DND-41 (cell line): ENCODE results near the gene ZBTB7B.

Source experiments
- ATAC-seq: fragments of 200-7000 bp; cut with Tn5 transposase; 3 replicates; pipeline ENCODE4 v1.9.1; 2021; ENCODE audit warnings: low read depth; ENCODE audit not compliant: insufficient read depth
- DNase-seq: peaks from one replicate; pipeline ENCODE4 v3.0.0-alpha.2; 2020
- H2AFZ ChIP-seq: 2 replicates; pipeline ENCODE4 v1.6.0; 2012; ENCODE audit warnings: low read depth, low read length
- H3K27ac ChIP-seq: 2 replicates; pipeline ENCODE4 v1.5.1; 2012; ENCODE audit warnings: low read length, inconsistent platforms
- H3K27me3 ChIP-seq: fragments of 200-600 bp; sonication (generic); 2 replicates; pipeline ENCODE4 v1.6.0; 2012; ENCODE audit warnings: low read length, mild to moderate bottlenecking, inconsistent platforms; ENCODE audit not compliant: insufficient read depth, poor library complexity
- H3K36me3 ChIP-seq: 2 replicates; pipeline ENCODE4 v1.5.1; 2012; ENCODE audit warnings: low read length, inconsistent platforms; ENCODE audit not compliant: insufficient read depth
- H3K4me1 ChIP-seq: 2 replicates; pipeline ENCODE4 v1.5.1; 2012; ENCODE audit warnings: mild to moderate bottlenecking, low read length; ENCODE audit not compliant: insufficient read depth
- H3K4me2 ChIP-seq: 2 replicates; pipeline ENCODE4 v1.6.0; 2012; ENCODE audit warnings: mild to moderate bottlenecking, moderate library complexity, low read length, inconsistent platforms; ENCODE audit not compliant: insufficient read depth
- H3K4me3 ChIP-seq, 2 experiments: fragments of 200-600 bp in 1 of 2; shearing (Covaris generic) in 1 of 2; 2 replicates each; pipeline ENCODE4 v1.5.1; 2012 to 2016; ENCODE audit warnings: inconsistent platforms in 2 of 2, low read length in 2 of 2, mild to moderate bottlenecking in 2 of 2, low read depth in 1 of 2, moderate library complexity in 1 of 2
- H3K79me2 ChIP-seq: 2 replicates; pipeline ENCODE4 v1.6.0; 2012; ENCODE audit warnings: low read length, inconsistent platforms; ENCODE audit not compliant: insufficient read depth
- H3K9ac ChIP-seq: 2 replicates; pipeline ENCODE4 v1.6.0; 2012; ENCODE audit warnings: low read depth, mild to moderate bottlenecking, inconsistent platforms, low read length, moderate library complexity
- H3K9me3 ChIP-seq: 2 replicates; pipeline ENCODE4 v1.5.1; 2012; ENCODE audit warnings: low read length, moderate library complexity, mild to moderate bottlenecking, inconsistent platforms; ENCODE audit not compliant: insufficient read depth, severe bottlenecking
- H4K20me1 ChIP-seq: 2 replicates; pipeline ENCODE4 v1.6.0; 2012; ENCODE audit warnings: low read length; ENCODE audit not compliant: insufficient read depth
- EZH2 ChIP-seq: IDR thresholded peaks from 3 replicates; pipeline ENCODE4 v1.6.1; 2012; ENCODE audit warnings: borderline replicate concordance, low read depth, mild to moderate bottlenecking, moderate library complexity, low read length, inconsistent platforms; ENCODE audit not compliant: severe bottlenecking
- TF ChIP-seq, protein P1 (sequence below): IDR thresholded peaks from 2 replicates; pipeline ENCODE4 v1.5.1; 2012; ENCODE audit warnings: borderline replicate concordance, low read length, moderate library complexity, mild to moderate bottlenecking; ENCODE audit not compliant: poor library complexity, severe bottlenecking; ENCODE audit errors: extremely low read depth

The ZBTB7B gene

DNA sequence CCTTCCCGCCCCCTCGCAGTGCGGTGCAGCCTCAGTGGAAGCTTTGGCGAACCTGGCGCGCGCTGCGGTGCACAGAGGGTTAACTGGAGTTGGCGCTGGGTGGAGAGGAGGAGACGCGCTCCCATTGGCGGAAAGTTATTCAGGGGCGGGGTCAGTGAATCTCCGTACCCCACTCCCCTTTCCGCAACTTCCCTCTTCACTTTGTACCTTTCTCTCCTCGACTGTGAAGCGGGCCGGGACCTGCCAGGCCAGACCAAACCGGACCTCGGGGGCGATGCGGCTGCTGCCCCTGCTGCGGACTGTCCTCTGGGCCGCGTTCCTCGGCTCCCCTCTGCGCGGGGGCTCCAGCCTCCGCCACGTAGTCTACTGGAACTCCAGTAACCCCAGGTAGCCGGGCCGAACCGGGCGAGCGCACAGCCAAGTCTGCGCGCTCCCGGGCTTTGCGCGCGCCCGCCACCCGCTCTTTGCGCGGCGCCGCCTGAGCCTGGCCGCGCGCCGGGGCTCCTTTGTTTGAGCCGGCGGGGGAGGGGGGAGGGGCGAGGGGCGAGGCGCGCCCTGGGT is 61.0 kb downstream of the ZBTB7B start, which contains the start of gene EFNA4:
Gene EFNA4 (plus strand): TSS at position 191 of the 561 bp plus-strand sequence. CDS start 84 bp downstream, at position 275.
- H4K20me1 ChIP-seq, result peaks cover 39% of the 10 kb centered on the region
- H3K4me3 ChIP-seq, result peak within 1 kb of the TSS; percentile 89 to 93
- H3K9ac ChIP-seq, result peak within 1 kb of the TSS; percentile 86
- peak within 1 kb of the TSS; percentile 98 for H3K4me2 ChIP-seq
- peaks cover 9% of the 10 kb centered on the region; the same call in 1 of the 2 replicates for H3K36me3 ChIP-seq
- H2AFZ ChIP-seq, result peak within 1 kb of the TSS; percentile 94
- H3K27ac ChIP-seq, result peak within 1 kb of the TSS; percentile 74
- H3K4me1 ChIP-seq, result peaks cover 33% of the 10 kb centered on the region
- H3K27me3 ChIP-seq, result peaks cover 6% of the 10 kb centered on the region
- no peaks in the 10 kb centered on the region for H3K9me3 ChIP-seq
- H3K79me2 ChIP-seq, result peaks cover 3% of the 10 kb centered on the region
- peak; percentile 90 for ATAC-seq
- peak; percentile 87 for DNase-seq
- TF ChIP-seq EZH2, result no peak
- TF ChIP-seq, protein P1, sequence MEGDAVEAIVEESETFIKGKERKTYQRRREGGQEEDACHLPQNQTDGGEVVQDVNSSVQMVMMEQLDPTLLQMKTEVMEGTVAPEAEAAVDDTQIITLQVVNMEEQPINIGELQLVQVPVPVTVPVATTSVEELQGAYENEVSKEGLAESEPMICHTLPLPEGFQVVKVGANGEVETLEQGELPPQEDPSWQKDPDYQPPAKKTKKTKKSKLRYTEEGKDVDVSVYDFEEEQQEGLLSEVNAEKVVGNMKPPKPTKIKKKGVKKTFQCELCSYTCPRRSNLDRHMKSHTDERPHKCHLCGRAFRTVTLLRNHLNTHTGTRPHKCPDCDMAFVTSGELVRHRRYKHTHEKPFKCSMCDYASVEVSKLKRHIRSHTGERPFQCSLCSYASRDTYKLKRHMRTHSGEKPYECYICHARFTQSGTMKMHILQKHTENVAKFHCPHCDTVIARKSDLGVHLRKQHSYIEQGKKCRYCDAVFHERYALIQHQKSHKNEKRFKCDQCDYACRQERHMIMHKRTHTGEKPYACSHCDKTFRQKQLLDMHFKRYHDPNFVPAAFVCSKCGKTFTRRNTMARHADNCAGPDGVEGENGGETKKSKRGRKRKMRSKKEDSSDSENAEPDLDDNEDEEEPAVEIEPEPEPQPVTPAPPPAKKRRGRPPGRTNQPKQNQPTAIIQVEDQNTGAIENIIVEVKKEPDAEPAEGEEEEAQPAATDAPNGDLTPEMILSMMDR, result no peak

DNA sequence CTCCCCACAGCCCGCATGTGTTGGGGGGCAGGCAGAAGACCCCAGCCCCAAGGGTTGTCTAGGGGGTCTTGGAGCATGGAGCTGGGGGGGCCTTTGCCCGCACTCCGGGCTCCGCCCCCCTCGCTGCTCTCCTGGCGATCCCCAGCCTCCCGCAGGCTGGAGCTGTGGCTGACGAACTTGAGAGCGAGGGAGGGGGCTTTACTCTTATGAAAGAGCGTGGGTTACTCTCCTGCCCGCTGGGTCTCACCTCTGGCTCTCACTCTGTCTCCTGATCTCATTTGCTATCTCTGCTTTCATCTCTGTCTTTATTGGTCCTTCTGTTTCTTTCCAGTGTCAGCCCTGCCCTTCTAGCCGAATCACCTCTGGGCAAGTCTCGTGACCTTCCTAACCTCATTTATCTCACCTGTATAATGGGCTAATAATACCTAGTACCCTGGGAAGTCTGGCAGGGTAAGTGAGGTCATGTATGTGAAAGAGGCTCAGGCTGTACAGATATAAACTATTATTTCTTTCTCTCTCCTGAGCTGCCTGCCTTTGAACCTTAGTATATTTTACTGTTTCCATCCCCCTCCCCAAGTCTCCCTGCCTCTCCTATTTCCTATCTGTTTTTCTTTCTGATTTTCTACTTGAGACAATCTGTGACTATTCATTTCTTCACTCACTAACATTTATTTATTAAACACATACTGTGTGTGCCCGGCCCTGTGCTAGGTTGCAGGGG is 61.7 kb downstream of the ZBTB7B start:
- Histone ChIP-seq H3K27ac (peak overlapping the region; percentile 74), H4K20me1 (peaks cover 39% of the 10 kb centered on the region), H3K79me2 (peaks cover 3% of the 10 kb centered on the region), H3K27me3 (peaks cover 6% of the 10 kb centered on the region), H2AFZ (peak overlapping the region; percentile 94), H3K9me3 (no peaks in the 10 kb centered on the region), H3K4me1 (peaks cover 33% of the 10 kb centered on the region), H3K9ac (peak overlapping the region; percentile 86), H3K4me2 (peak overlapping the region; percentile 98), H3K4me3 (peak overlapping the region; percentile 89 to 93), H3K36me3 (peaks cover 14% of the 10 kb centered on the region; the same call in 1 of the 2 replicates)
- TF ChIP-seq, protein P1, result no peak
- no peak for TF ChIP-seq EZH2
- DNase-seq (peak; percentile 44), ATAC-seq (peak; percentile 18)

DNA sequence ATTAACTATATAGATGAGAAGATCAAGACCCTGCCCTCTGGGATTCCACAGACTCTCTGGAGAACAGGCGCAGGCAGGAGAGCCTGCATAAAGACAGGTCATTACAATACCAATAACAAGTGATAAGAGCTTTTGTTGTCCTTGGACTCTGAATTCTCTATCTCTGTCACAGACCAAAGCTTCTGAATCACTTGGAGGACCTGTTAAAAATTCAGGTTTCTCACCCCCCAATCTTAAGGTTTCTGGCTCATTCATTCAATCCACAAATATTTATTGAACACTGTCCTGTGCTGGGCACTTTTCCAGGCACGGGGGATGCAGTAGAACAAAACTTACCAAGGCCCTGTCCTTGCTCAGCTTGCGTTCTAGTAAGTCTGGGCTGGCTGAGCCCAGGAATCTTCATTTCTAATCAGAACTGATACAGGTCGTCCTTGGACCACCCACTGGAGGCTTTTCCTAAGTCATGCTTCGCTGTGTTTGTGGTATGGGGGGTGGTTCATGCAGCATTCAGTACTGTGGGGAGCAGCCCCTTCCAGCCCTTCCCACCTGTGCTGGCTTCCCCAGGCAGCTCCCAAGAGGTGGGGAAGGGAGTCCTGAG is 62.3 kb downstream of the ZBTB7B start:
- Histone ChIP-seq H3K36me3 (peaks cover 17% of the 10 kb centered on the region; the same call in 1 of the 2 replicates), H3K4me3 (0 out of 4 replicates have a peak overlapping the region, but pooled peaks of 1 of the 2 experiments have one; percentile 93), H3K9ac (peak overlapping the region; percentile 86; the same call in 1 of the 2 replicates), H3K4me2 (peak overlapping the region; percentile 98), H3K27me3 (peaks cover 6% of the 10 kb centered on the region), H2AFZ (no peak overlapping the region), H4K20me1 (peaks cover 39% of the 10 kb centered on the region), H3K27ac (no peak overlapping the region), H3K4me1 (peaks cover 33% of the 10 kb centered on the region), H3K9me3 (no peaks in the 10 kb centered on the region), H3K79me2 (peaks cover 3% of the 10 kb centered on the region)
- DNase-seq (no peak), ATAC-seq (no peak)
- TF ChIP-seq, protein P1, result no peak
- no peak for TF ChIP-seq EZH2
